HFFc6 (cell line): ENCODE measurements around the gene DEFB129. TPM values are rescaled to one million over a fixed set of nuclear protein-coding genes. Genes with fewer than 3 reads are reported as not detected.

Source experiments
- DNase-seq: peaks from one replicate; pipeline ENCODE4 v3.0.0-alpha.2; 2018
- H3K27ac Mint-ChIP-seq: 2 replicates; pipeline ENCODE4 v1.8.0; 2020; ENCODE audit warnings: mild to moderate bottlenecking, mixed read lengths
- H3K27me3 Mint-ChIP-seq: 2 replicates; pipeline ENCODE4 v1.8.0; 2021; ENCODE audit warnings: mild to moderate bottlenecking, moderate library complexity, mixed read lengths; ENCODE audit not compliant: insufficient read depth
- H3K36me3 Mint-ChIP-seq: 2 replicates; pipeline ENCODE4 v1.8.0; 2021; ENCODE audit warnings: low read depth, mixed read lengths
- H3K4me1 Mint-ChIP-seq: 2 replicates; pipeline ENCODE4 v1.8.0; 2020; ENCODE audit warnings: low read depth, mixed read lengths
- H3K4me3 Mint-ChIP-seq: 2 replicates; pipeline ENCODE4 v1.8.0; 2020; ENCODE audit warnings: mild to moderate bottlenecking, moderate library complexity, mixed read lengths
- H3K9me3 Mint-ChIP-seq: 2 replicates; pipeline ENCODE4 v1.8.0; 2020; ENCODE audit warnings: mild to moderate bottlenecking, mixed read lengths
- CTCF ChIP-seq: fragments of 200-600 bp; sonication (generic); IDR thresholded peaks from 2 replicates; pipeline ENCODE4 v1.5.0; 2021; ENCODE audit warnings: antibody characterized with exemption, mild to moderate bottlenecking
- total RNA-seq, 6 experiments: library from RNA; stranded (reverse); fragmentation: NEBNext Ultra II Directional; extraction: Animal tissue kit (Norgen Biotek cat#: 25700); gene quantifications; 2 replicates in 1 of 6; 3 replicates in 5 of 6; pipeline ENCODE4 v1.2.3, GENCODE V29; 2021

The DEFB129 gene
- total RNA-seq, 6 experiments from 2014 or later, result not detected

GRCh38 chr20:257419-257818 lies 30.4 kb downstream of the DEFB129 start, which contains the start of gene DEFB132:
Gene DEFB132 (plus strand): TSS chr20:257724. CDS start chr20:257779, 55 bp downstream.
- Mint-ChIP-seq H3K27ac (no peak within 1 kb of the TSS), H3K4me1 (no peaks in the 10 kb centered on the region), H3K36me3 (no peaks in the 10 kb centered on the region), H3K4me3 (no peak within 1 kb of the TSS), H3K9me3 (no peaks in the 10 kb centered on the region), H3K27me3 (peaks cover 32% of the 10 kb centered on the region)
- DNase-seq, result no peak
- TF ChIP-seq CTCF, result no peak

GRCh38 chr20:258269-258858 lies 31.3 kb downstream of the DEFB129 start:
- Mint-ChIP-seq H3K4me1 (no peaks in the 10 kb centered on the region), H3K9me3 (no peaks in the 10 kb centered on the region), H3K4me3 (no peak overlapping the region), H3K36me3 (no peaks in the 10 kb centered on the region), H3K27me3 (peaks cover 27% of the 10 kb centered on the region), H3K27ac (no peak overlapping the region)
- DNase-seq, result no peak
- no peak for TF ChIP-seq CTCF

GRCh38 chr20:258963-259362 lies 31.9 kb downstream of the DEFB129 start:
- no peaks in the 10 kb centered on the region for H3K4me1 Mint-ChIP-seq
- H3K9me3 Mint-ChIP-seq, result no peaks in the 10 kb centered on the region
- DNase-seq, result no peak
- TF ChIP-seq CTCF, result no peak; the same call in 1 of the 2 replicates
- H3K36me3 Mint-ChIP-seq, result no peaks in the 10 kb centered on the region
- H3K27ac Mint-ChIP-seq, result no peak overlapping the region
- peaks cover 25% of the 10 kb centered on the region for H3K27me3 Mint-ChIP-seq
- H3K4me3 Mint-ChIP-seq, result no peak overlapping the region

GRCh38 chr20:259981-260380 lies 32.9 kb downstream of the DEFB129 start:
- Mint-ChIP-seq H3K4me3 (no peak overlapping the region), H3K27me3 (peaks cover 19% of the 10 kb centered on the region), H3K9me3 (no peaks in the 10 kb centered on the region), H3K27ac (no peak overlapping the region), H3K36me3 (no peaks in the 10 kb centered on the region), H3K4me1 (no peaks in the 10 kb centered on the region)
- DNase-seq, result no peak
- no peak for TF ChIP-seq CTCF

DNA sequence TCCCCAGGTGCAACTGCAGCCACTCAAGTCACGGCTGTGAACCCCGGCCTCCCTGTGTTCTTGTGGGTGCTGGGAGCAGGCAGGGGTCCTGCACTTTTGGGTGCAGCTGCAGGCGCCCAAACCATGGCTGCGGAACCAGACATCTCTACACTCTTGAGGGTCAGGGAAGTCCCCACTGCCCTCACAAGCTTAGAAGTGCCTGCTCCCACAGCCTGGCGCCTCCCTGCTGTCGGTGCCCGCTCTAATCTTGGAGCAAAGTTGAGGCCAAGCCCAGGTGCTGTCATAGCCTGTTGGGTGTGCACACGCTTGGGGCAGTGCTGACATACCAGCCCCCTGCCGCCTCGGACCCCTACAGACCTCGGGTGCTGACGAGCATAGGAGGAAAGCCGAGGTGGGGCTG lies 36.6 kb downstream of the DEFB129 start:
- H3K36me3 Mint-ChIP-seq, result no peaks in the 10 kb centered on the region
- H3K9me3 Mint-ChIP-seq, result no peaks in the 10 kb centered on the region
- H3K4me1 Mint-ChIP-seq, result peaks cover 12% of the 10 kb centered on the region
- no peak for TF ChIP-seq CTCF
- no peak overlapping the region for H3K27ac Mint-ChIP-seq
- H3K4me3 Mint-ChIP-seq, result no peak overlapping the region
- DNase-seq, result no peak
- peaks cover 24% of the 10 kb centered on the region for H3K27me3 Mint-ChIP-seq
